OCI-LY1 (cell line): Measurements from ENCODE around the gene UQCC5.

Source experiments
- H2AFZ ChIP-seq: fragments of 200-600 bp; sonication (generic), shearing (Covaris generic); 2 replicates; pipeline ENCODE4 v1.6.0; 2014; ENCODE audit warnings: antibody characterized with exemption, mild to moderate bottlenecking, low read length
- H3F3A ChIP-seq: fragments of 200-600 bp; sonication (generic), shearing (Covaris generic); 2 replicates; pipeline ENCODE4 v1.6.0; 2014; ENCODE audit warnings: mild to moderate bottlenecking, antibody characterized with exemption, low read length, moderate library complexity; ENCODE audit not compliant: insufficient read depth
- H3K27ac ChIP-seq: fragments of 200-600 bp; sonication (generic); 2 replicates; pipeline ENCODE4 v1.5.1; 2014; ENCODE audit warnings: low read length, mixed run types, mild to moderate bottlenecking, low read depth; ENCODE audit not compliant: poor library complexity, severe bottlenecking
- H3K27me3 ChIP-seq: fragments of 200-600 bp; sonication (generic); 2 replicates; pipeline ENCODE4 v1.6.0; 2014; ENCODE audit warnings: antibody characterized with exemption, mild to moderate bottlenecking, low read length, moderate library complexity; ENCODE audit not compliant: insufficient read depth
- H3K36me3 ChIP-seq: fragments of 200-600 bp; sonication (generic); 2 replicates; pipeline ENCODE4 v1.6.1; 2014; ENCODE audit warnings: mild to moderate bottlenecking, antibody characterized with exemption, low read length, moderate library complexity, mixed read lengths; ENCODE audit not compliant: insufficient read depth
- H3K4me1 ChIP-seq: fragments of 200-600 bp; sonication (generic); 2 replicates; pipeline ENCODE4 v1.5.1; 2014; ENCODE audit warnings: mild to moderate bottlenecking, low read length, moderate library complexity; ENCODE audit not compliant: insufficient read depth, severe bottlenecking
- H3K4me2 ChIP-seq: fragments of 200-600 bp; sonication (generic), shearing (Covaris generic); 2 replicates; pipeline ENCODE4 v1.6.1; 2014; ENCODE audit warnings: low read length
- H3K4me3 ChIP-seq: fragments of 200-600 bp; sonication (generic); 2 replicates; pipeline ENCODE4 v1.5.1; 2014; ENCODE audit warnings: low read length, low read depth, mild to moderate bottlenecking, mixed read lengths; ENCODE audit not compliant: poor library complexity, severe bottlenecking
- H3K79me2 ChIP-seq: fragments of 200-600 bp; shearing (Covaris generic); 2 replicates; pipeline ENCODE4 v1.6.1; 2016; ENCODE audit warnings: mixed run types, low read length, mixed read lengths; ENCODE audit not compliant: insufficient read depth
- H3K9ac ChIP-seq: fragments of 200-600 bp; sonication (generic), shearing (Covaris generic); 2 replicates; pipeline ENCODE4 v1.6.1; 2014; ENCODE audit warnings: mild to moderate bottlenecking, low read length, mixed read lengths
- H3K9me2 ChIP-seq: fragments of 200-600 bp; sonication (generic), shearing (Covaris generic); 2 replicates; pipeline ENCODE4 v1.6.1; 2014; ENCODE audit warnings: low read depth, mild to moderate bottlenecking, low read length, mixed read lengths
- H3K9me3 ChIP-seq: fragments of 200-600 bp; shearing (Covaris generic); 2 replicates; pipeline ENCODE4 v1.6.1; 2014; ENCODE audit warnings: low read length, mixed read lengths
- H4K20me1 ChIP-seq: fragments of 200-600 bp; sonication (generic), shearing (Covaris generic); 2 replicates; pipeline ENCODE4 v1.6.0; 2016; ENCODE audit warnings: mild to moderate bottlenecking, low read length; ENCODE audit not compliant: insufficient read depth
- EZH2 ChIP-seq: fragments of 200-600 bp; sonication (generic), shearing (Covaris generic); IDR thresholded peaks from 2 replicates; pipeline ENCODE4 v1.8.0; 2017; ENCODE audit warnings: borderline replicate concordance, mixed run types, mild to moderate bottlenecking, antibody characterized with exemption, low read length, moderate library complexity, mixed read lengths
- TF ChIP-seq, protein P1 (sequence below): fragments of 200-600 bp; sonication (generic), shearing (Covaris generic); IDR thresholded peaks from 2 replicates; pipeline ENCODE4 v1.5.1; 2017; ENCODE audit warnings: mild to moderate bottlenecking, antibody characterized with exemption, low read length, moderate library complexity, mixed read lengths

The UQCC5 gene

DNA sequence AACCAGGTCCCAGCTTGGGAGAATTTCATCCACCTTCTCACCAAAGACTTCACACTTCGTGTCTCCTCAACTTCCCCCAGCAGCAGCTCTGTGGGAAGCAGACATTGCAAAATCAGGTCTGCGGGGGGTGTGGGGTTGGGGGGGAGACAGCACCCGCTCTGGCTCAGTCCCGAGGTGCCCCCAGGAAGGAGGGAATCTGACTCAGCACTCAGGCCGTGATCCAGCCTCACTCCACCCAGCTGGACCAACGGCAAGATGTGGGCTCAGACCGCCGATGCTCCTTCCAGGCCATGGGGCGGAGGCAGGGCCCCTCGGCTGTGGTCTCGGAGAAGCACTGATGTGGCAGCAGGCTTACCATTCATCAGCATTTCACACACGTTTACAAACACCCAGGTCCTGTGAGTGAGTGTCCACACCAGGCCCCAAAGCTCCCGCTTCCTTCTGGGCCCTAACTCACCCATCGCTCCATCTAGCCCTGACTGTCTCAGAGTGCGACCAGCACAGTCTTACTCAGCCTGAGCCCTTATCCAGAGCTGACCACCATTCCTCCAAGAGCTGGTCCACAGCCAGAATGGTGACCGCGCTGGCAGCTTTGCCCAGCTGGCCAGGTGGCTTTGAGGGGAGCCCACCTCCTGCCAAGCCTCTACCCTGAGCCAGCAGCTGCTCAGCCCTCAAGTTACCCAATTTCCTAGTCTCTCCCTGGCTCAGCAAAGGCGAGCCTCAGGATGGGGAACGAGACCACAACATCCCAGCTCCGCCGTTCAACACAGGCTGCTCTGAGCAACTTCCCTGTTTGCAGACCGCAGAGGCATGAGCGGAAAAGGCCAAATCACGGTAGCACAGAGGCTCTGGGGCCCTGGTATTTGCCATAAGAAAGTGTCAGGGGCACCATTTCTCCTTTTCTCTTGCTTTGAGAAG, 38.0 kb upstream of the UQCC5 start:
- H3K36me3 ChIP-seq = no peaks in the 10 kb centered on the region
- no peaks in the 10 kb centered on the region for H3F3A ChIP-seq
- TF ChIP-seq EZH2 = no peak
- TF ChIP-seq, protein P1, sequence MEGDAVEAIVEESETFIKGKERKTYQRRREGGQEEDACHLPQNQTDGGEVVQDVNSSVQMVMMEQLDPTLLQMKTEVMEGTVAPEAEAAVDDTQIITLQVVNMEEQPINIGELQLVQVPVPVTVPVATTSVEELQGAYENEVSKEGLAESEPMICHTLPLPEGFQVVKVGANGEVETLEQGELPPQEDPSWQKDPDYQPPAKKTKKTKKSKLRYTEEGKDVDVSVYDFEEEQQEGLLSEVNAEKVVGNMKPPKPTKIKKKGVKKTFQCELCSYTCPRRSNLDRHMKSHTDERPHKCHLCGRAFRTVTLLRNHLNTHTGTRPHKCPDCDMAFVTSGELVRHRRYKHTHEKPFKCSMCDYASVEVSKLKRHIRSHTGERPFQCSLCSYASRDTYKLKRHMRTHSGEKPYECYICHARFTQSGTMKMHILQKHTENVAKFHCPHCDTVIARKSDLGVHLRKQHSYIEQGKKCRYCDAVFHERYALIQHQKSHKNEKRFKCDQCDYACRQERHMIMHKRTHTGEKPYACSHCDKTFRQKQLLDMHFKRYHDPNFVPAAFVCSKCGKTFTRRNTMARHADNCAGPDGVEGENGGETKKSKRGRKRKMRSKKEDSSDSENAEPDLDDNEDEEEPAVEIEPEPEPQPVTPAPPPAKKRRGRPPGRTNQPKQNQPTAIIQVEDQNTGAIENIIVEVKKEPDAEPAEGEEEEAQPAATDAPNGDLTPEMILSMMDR = no peak
- no peak overlapping the region for H3K9ac ChIP-seq
- H3K79me2 ChIP-seq = no peaks in the 10 kb centered on the region
- H3K27ac ChIP-seq = no peak overlapping the region
- H3K27me3 ChIP-seq = no peaks in the 10 kb centered on the region; the same call in 1 of the 2 replicates
- H3K9me2 ChIP-seq = no peaks in the 10 kb centered on the region
- no peak overlapping the region for H3K4me3 ChIP-seq
- H3K4me2 ChIP-seq = no peak overlapping the region
- H4K20me1 ChIP-seq = no peaks in the 10 kb centered on the region
- H3K4me1 ChIP-seq = no peaks in the 10 kb centered on the region
- no peak overlapping the region for H2AFZ ChIP-seq
- H3K9me3 ChIP-seq = no peaks in the 10 kb centered on the region

DNA sequence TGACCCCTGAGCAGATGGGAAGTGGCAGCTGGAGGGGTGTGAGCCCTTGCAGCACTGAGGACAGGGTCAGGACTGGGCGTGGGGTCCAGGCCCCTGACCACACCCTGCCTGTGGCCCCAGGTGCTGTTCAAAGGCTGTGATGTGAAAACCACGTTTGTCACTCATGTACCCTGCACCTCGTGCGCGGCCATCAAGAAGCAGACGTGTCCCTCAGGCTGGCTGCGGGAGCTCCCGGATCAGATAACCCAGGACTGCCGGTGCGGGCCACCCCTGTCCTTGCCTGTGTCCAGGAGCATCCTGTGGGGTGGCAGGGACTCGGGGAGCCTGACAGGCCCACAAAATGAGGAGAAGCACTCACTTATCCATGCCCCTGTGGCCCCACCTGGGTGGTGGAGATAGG, 35.4 kb upstream of the UQCC5 start:
- TF ChIP-seq EZH2 = no peak
- TF ChIP-seq, protein P1 = no peak
- Histone ChIP-seq H3K4me3 (no peak overlapping the region), H3K27ac (no peak overlapping the region), H3K27me3 (no peaks in the 10 kb centered on the region; the same call in none of the 2 replicates), H3F3A (no peaks in the 10 kb centered on the region), H3K36me3 (no peaks in the 10 kb centered on the region), H3K4me1 (no peaks in the 10 kb centered on the region), H3K9ac (no peak overlapping the region), H3K9me3 (no peaks in the 10 kb centered on the region), H2AFZ (no peak overlapping the region), H3K9me2 (no peaks in the 10 kb centered on the region), H4K20me1 (no peaks in the 10 kb centered on the region), H3K79me2 (no peaks in the 10 kb centered on the region), H3K4me2 (no peak overlapping the region)

DNA sequence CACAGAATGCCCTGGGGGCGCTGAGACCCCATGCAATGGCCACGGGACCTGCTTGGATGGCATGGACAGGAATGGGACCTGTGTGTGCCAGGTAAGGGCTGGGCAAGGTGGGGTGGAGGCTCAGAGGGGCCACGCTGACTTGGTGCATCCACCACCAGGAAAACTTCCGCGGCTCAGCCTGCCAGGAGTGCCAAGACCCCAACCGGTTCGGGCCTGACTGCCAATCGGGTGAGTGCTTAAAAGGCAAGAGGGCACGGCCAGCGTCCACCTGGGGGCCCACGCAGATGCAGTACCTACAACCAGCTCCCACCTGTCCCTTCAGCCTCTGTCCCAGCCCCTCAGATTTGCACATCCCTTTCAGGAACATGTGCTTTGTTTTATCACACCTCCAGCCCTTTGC, 34.4 kb upstream of the UQCC5 start:
- Histone ChIP-seq H3K9me2 (no peaks in the 10 kb centered on the region), H3K4me2 (no peak overlapping the region), H3K79me2 (no peaks in the 10 kb centered on the region), H3K27me3 (no peaks in the 10 kb centered on the region; the same call in none of the 2 replicates), H3F3A (no peaks in the 10 kb centered on the region), H3K36me3 (no peaks in the 10 kb centered on the region), H2AFZ (no peak overlapping the region), H3K9ac (no peak overlapping the region), H3K4me1 (no peaks in the 10 kb centered on the region), H3K27ac (no peak overlapping the region), H4K20me1 (no peaks in the 10 kb centered on the region), H3K4me3 (no peak overlapping the region), H3K9me3 (no peaks in the 10 kb centered on the region)
- TF ChIP-seq EZH2 = no peak
- TF ChIP-seq, protein P1 = no peak
